Stimulated activated CD4-positive, alpha-beta T cell treated with anti-CD3 and anti-CD28 coated beads, Interleukin-1b, Interleukin-23, amount 100 ng/mL, for 4 hours (primary cell): Measurements from ENCODE around the gene PANK2.
"Not testable (repeated sequence)": the region's sequence is repeated elsewhere in the genome, so short reads cannot be mapped to it uniquely, and the experiment has no call there.

ENCODE experiments used
- DNase-seq, 2 donors: peaks; one replicate each; pipeline ENCODE4 v3.0.0-alpha.2; 2020; ENCODE audit warnings: low read depth in 2 of 2

PANK2 gene

GRCh38 chr20:3927486-3928291, 38.5 kb downstream of the PANK2 start:
- no peak for DNase-seq

- DNase-seq, result no peak
Observed at GRCh38 chr20:3929713-3930060, 40.5 kb downstream of the PANK2 start.

GRCh38 chr20:3930265-3931206, 41.3 kb downstream of the PANK2 start:
- no peak for DNase-seq

DNA sequence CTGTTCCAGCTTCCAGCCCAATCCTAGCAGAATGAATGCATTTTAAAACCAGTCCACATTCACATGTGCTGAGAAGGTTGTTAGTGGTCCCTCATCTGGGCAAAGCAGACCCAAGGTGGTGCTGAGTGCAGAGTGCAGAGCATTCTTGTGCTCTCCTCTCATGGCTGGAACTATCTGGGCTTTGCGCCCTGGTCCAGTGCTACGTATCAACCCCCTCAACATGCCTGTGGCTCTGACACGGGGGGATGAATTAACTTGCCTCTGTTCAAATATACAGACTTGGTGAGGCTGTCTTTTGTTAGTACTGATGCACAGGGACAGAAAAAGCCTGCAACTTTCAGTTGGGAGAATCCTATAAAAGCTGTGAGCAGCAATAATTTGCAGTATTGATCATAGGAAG, 42.5 kb downstream of the PANK2 start:
- no peak for DNase-seq

- DNase-seq, result no peak
Observed at GRCh38 chr20:3932277-3932676, 43.1 kb downstream of the PANK2 start.

GRCh38 chr20:3932681-3933080, 43.5 kb downstream of the PANK2 start:
- no peak for DNase-seq

GRCh38 chr20:3933218-3933617, 44.0 kb downstream of the PANK2 start:
- DNase-seq, result no peak

GRCh38 chr20:3934624-3935023, 45.4 kb downstream of the PANK2 start:
- DNase-seq, result no peak

- DNase-seq, result no peak
Observed at GRCh38 chr20:3935295-3935955, 46.2 kb downstream of the PANK2 start.

DNA sequence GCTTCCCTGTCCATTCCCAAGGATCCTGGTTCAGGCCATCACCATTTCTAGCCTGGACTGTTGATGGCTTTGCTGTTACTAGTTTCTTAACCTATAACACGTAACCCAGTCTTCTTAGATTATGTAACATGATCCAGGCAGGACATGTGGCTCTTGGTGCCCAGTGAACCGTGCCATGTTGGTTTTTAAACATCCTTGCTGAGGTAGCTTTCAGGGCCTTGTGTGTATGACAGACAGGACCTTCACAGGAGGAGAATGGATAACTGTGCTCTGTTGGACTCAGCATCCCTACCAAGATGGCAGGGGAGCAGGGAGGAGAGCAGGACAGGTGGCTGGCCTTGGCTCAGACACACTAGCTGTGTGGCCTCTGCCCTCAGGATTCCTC, 46.8 kb downstream of the PANK2 start:
- DNase-seq, result no peak

DNA sequence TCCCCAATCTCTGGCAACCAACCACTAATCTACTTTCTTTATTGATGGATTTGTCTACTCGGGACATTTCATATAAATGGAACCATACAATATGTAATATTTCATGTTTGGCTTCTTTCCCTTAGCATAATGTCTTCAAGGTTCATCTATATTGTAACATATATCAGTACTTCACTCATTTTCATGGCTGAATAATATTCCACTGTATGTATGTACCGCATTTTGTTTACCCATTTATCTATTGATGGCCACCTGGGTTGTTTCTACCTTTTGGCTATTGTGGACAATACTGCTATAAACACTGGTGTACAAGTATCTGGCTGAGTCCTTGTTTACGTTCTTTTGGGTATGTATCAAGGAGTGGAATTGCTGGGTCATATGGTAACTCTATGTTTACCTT, 48.4 kb downstream of the PANK2 start:
- DNase-seq, result no peak

DNA sequence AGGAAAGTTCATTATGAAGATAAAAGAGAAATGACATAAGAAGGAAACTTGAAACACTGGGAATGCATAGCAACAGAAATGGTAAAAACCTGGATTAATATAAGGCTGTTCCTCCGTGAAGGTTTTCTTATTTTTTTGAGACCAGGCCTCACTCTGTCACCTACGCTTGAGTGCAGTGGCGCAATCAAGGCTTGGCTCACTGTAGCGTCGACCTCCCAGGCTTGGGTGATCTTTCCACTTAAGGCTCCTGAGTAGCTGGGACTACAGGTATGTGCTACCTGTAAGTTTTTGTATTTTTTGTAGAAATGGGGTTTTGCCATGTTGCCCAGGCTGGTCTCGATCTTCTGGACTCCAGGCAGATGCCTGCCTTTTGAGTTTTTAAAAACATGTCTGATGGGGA, 51.7 kb downstream of the PANK2 start:
- DNase-seq, result no peak

DNA sequence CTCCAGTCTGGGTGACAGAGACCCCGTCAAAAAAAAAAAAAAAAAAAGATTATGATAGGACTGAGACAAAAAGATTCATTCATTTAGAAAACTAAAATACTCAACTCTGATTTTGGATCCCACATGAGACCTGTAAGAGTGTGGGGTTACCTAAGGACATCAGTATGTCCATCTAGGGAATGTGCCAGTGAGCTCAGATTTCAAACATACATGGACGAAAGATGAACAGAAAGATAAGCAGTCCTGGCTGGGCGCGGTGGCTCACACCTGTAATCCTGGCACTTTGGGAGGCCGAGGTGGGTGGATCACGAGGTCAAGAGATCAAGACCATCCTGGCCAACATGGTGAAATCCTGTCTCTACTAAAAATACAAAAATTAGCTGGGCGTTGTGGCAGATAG, 57.5 kb downstream of the PANK2 start:
- not testable (repeated sequence) for DNase-seq

- no peak for DNase-seq
Observed at GRCh38 chr20:3964719-3965118, 75.5 kb downstream of the PANK2 start.

- DNase-seq, result no peak
Observed at GRCh38 chr20:3966571-3966970, 77.4 kb downstream of the PANK2 start.

- no peak for DNase-seq
Observed at GRCh38 chr20:3970016-3970415, 80.8 kb downstream of the PANK2 start.

DNA sequence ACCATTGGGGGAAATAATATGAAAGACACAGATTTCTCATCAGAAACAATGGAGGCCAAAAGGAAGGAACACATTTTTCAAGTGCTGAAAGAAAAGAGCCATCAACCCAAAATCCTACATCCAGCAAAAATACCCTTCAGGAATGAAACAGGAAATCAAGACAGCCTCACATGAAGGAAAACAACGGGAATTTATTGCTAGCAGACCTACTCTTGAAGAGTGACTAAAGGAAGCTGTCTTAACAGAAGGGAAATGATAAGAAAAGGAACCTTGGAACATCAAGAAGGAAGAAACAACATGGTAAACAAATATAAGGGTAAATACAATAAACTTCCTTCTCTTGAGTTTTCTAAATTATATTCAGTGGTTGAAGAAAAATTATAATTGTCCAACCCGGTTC, 82.0 kb downstream of the PANK2 start:
- no peak for DNase-seq

- DNase-seq, result no peak
Observed at GRCh38 chr20:3972161-3972560, 83.0 kb downstream of the PANK2 start.

DNA sequence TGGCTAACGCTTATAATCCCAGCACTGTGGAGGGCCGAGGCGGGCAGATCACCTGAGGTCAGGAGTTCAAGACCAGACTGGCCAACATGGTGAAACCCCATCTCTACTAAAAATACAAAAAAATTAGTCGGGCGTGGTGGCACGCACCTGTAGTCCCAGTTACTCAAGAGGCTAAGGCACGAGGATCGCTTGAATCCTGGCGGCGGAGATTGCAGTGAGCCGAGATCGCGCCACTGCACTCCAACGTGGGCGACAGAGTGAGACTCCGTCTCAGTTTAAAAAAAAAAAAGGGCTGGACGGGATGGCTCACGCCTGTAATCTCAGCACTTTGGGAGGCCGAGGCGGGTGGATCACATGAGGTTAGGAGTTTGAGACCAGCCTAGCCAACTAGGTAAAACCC, 83.4 kb downstream of the PANK2 start:
- not testable (repeated sequence) for DNase-seq

GRCh38 chr20:3973705-3974104, 84.5 kb downstream of the PANK2 start:
- no peak for DNase-seq

DNA sequence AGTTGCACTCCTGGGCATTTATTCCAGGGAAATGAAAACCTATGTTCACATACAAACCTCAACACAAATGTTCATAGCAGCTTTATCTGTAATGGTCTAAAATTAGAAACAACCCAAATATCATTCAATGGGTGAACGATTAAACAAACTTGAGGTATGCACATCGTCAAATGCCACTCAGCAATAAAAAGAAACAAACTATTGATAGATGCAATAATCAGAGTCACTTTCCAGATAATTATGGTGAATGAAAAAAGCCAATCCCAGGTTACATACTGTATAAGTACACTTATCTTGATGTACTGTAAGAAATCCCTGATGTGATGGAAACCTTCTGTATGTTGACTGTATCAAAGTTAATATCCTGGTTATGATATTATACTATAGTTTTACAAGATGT, 87.3 kb downstream of the PANK2 start:
- no peak for DNase-seq
